GM23338 (cell line): ENCODE results near the gene MOK. TPM values are rescaled to one million over a fixed set of nuclear protein-coding genes. Genes with fewer than 3 reads are reported as not detected.

ENCODE experiments used
- ATAC-seq: fragments of 200-7000 bp; cut with Tn5 transposase; 3 replicates; pipeline ENCODE4 v1.9.1; 2020
- DNase-seq: peaks from one replicate; pipeline ENCODE4 v3.0.0-alpha.2; 2015; ENCODE audit warnings: low spot score
- H2AFZ ChIP-seq: fragments of 200-600 bp; sonication (generic); 2 replicates; pipeline ENCODE4 v1.8.0; 2016; ENCODE audit warnings: antibody characterized with exemption, mild to moderate bottlenecking, moderate library complexity
- H3F3A ChIP-seq: fragments of 200-600 bp; sonication (generic); replicated peaks from 2 replicates; pipeline ENCODE4 v1.8.0; 2017; ENCODE audit warnings: antibody characterized with exemption, mixed run types, low read depth
- H3K27ac ChIP-seq: fragments of 200-600 bp; sonication (generic); 2 replicates; pipeline ENCODE4 v1.6.1; 2016; ENCODE audit warnings: low read depth
- H3K27me3 ChIP-seq: fragments of 200-600 bp; sonication (generic); 2 replicates; pipeline ENCODE4 v1.8.0; 2016; ENCODE audit warnings: mild to moderate bottlenecking, mixed run types, moderate library complexity; ENCODE audit not compliant: insufficient read depth
- H3K36me3 ChIP-seq: fragments of 200-600 bp; sonication (generic); 2 replicates; pipeline ENCODE4 v1.8.0; 2016; ENCODE audit warnings: mild to moderate bottlenecking; ENCODE audit not compliant: insufficient read depth
- H3K4me1 ChIP-seq: fragments of 200-600 bp; sonication (generic); 2 replicates; pipeline ENCODE4 v1.8.0; 2016; ENCODE audit warnings: mild to moderate bottlenecking, moderate library complexity; ENCODE audit not compliant: insufficient read depth
- H3K4me2 ChIP-seq: fragments of 200-600 bp; sonication (generic); 2 replicates; pipeline ENCODE4 v1.7.1; 2017; ENCODE audit warnings: mixed run types
- H3K4me3 ChIP-seq: fragments of 200-600 bp; sonication (generic); 2 replicates; pipeline ENCODE4 v1.6.1; 2016; ENCODE audit warnings: mixed run types
- H3K79me2 ChIP-seq: fragments of 200-600 bp; sonication (generic); replicated peaks from 2 replicates; pipeline ENCODE4 v1.8.0; 2017; ENCODE audit warnings: mild to moderate bottlenecking; ENCODE audit not compliant: insufficient read depth
- H3K9me2 ChIP-seq: fragments of 200-600 bp; sonication (generic); 2 replicates; pipeline ENCODE4 v1.8.0; 2017; ENCODE audit not compliant: insufficient read depth
- H4K20me1 ChIP-seq: fragments of 200-600 bp; sonication (generic); replicated peaks from 2 replicates; pipeline ENCODE4 v1.8.0; 2017; ENCODE audit warnings: mild to moderate bottlenecking; ENCODE audit not compliant: insufficient read depth
- H3K27ac Mint-ChIP-seq: 2 replicates; pipeline ENCODE4 v1.8.0; 2020; ENCODE audit warnings: inconsistent platforms, mild to moderate bottlenecking, moderate library complexity, mixed read lengths
- H3K27me3 Mint-ChIP-seq: 3 replicates; pipeline ENCODE4 v1.8.0; 2022; ENCODE audit warnings: low read depth, mild to moderate bottlenecking, moderate library complexity, mixed read lengths, inconsistent platforms; ENCODE audit not compliant: insufficient read depth, poor library complexity
- H3K36me3 Mint-ChIP-seq: 3 replicates; pipeline ENCODE4 v1.8.0; 2021; ENCODE audit warnings: low read depth, mild to moderate bottlenecking, inconsistent platforms, moderate library complexity, mixed read lengths
- H3K4me1 Mint-ChIP-seq: 3 replicates; pipeline ENCODE4 v1.8.0; 2020; ENCODE audit warnings: mild to moderate bottlenecking, inconsistent platforms, mixed read lengths
- H3K4me3 Mint-ChIP-seq: 3 replicates; pipeline ENCODE4 v1.8.0; 2021; ENCODE audit warnings: moderate library complexity, mild to moderate bottlenecking, inconsistent platforms, mixed read lengths
- H3K9me3 Mint-ChIP-seq: 3 replicates; pipeline ENCODE4 v1.8.0; 2020; ENCODE audit warnings: moderate library complexity, mild to moderate bottlenecking, inconsistent platforms, mixed read lengths
- CREB1 ChIP-seq: fragments of 250-450 bp; sonication (Bioruptor Pico); IDR thresholded peaks from 2 replicates; pipeline ENCODE4 v1.5.0; 2020; ENCODE audit warnings: low read depth, mild to moderate bottlenecking, moderate library complexity
- CTCF ChIP-seq, 2 experiments: fragments of 200-600 bp in 1 of 2; sonication (generic) in 1 of 2; conservative IDR thresholded peaks; 2 replicates each; pipeline versions ENCODE4 v1.5.1 to v1.6.1; 2016 to 2017; ENCODE audit warnings: antibody characterized with exemption in 2 of 2, low read depth in 2 of 2, mild to moderate bottlenecking in 2 of 2, moderate library complexity in 1 of 2
- ETS1 ChIP-seq: IDR thresholded peaks from 2 replicates; pipeline ENCODE4 v1.6.1; 2016; ENCODE audit warnings: antibody characterized with exemption
- EZH2 ChIP-seq: fragments of 200-600 bp; sonication (generic); IDR thresholded peaks from one replicate; pipeline ENCODE4 v1.8.0; 2017; ENCODE audit warnings: antibody characterized with exemption, mild to moderate bottlenecking, low read depth; ENCODE audit not compliant: unreplicated experiment
- EZH2phosphoT487 ChIP-seq: fragments of 200-600 bp; sonication (generic); IDR thresholded peaks from one replicate; pipeline ENCODE4 v1.8.1; 2018; ENCODE audit warnings: antibody characterized with exemption; ENCODE audit not compliant: unreplicated experiment
- NANOG ChIP-seq: IDR thresholded peaks from 2 replicates; pipeline ENCODE4 v1.6.1; 2016; ENCODE audit warnings: antibody characterized with exemption, borderline replicate concordance
- POLR2AphosphoS5 ChIP-seq: IDR thresholded peaks from 2 replicates; pipeline ENCODE4 v1.6.1; 2016; ENCODE audit warnings: antibody characterized with exemption, low read depth
- REST ChIP-seq: IDR thresholded peaks from one replicate; pipeline ENCODE4 v1.6.1; 2018; ENCODE audit warnings: antibody characterized with exemption; ENCODE audit not compliant: unreplicated experiment
- STAT1 ChIP-seq: IDR thresholded peaks from one replicate; pipeline ENCODE4 v1.6.1; 2016; ENCODE audit warnings: antibody characterized with exemption; ENCODE audit not compliant: unreplicated experiment
- ZNF114 ChIP-seq: fragments of 250-450 bp; sonication (Bioruptor Pico); IDR thresholded peaks from 2 replicates; pipeline ENCODE4 v1.5.0; 2020; ENCODE audit warnings: mild to moderate bottlenecking, moderate library complexity
- ZNF331 ChIP-seq: fragments of 250-450 bp; sonication (Bioruptor Pico); IDR thresholded peaks from 2 replicates; pipeline ENCODE4 v1.5.0; 2020; ENCODE audit warnings: low read depth, mild to moderate bottlenecking, moderate library complexity
- ZNF462 ChIP-seq: fragments of 250-450 bp; sonication (Bioruptor Pico); IDR thresholded peaks from 2 replicates; pipeline ENCODE4 v1.5.0; 2020; ENCODE audit warnings: mild to moderate bottlenecking, moderate library complexity
- polyA plus RNA-seq: library from polyadenylated mRNA; unstranded; fragments of >200 nt; fragmentation: Nextera tagmentation; extraction: Ambion mirVana; gene quantifications from 2 replicates; pipeline ENCODE4 v1.2.1, GENCODE V29; 2016
- total RNA-seq: library from RNA; depleted of rRNA; stranded (reverse); fragments of >200 nt; shearing (Covaris generic); gene quantifications from 2 replicates; pipeline ENCODE4 v1.2.3, GENCODE V29; 2014

Gene MOK
- total and polyA plus RNA-seq, 2 experiments from 2014 or later = 3.1 TPM

GRCh38 chr14:102314242-102315011, 9.5 kb upstream of the MOK start:
- Histone ChIP-seq H3K9me2 (no peaks in the 10 kb centered on the region), H2AFZ (peak overlapping the region; percentile 80; the same call in 1 of the 2 replicates), H3F3A (peaks cover 17% of the 10 kb centered on the region), H3K27me3 (peaks cover 29% of the 10 kb centered on the region), H3K4me1 (peaks cover 22% of the 10 kb centered on the region), H3K27ac (no peak overlapping the region), H3K79me2 (no peaks in the 10 kb centered on the region), H3K4me2 (peak overlapping the region; percentile 76), H3K36me3 (no peaks in the 10 kb centered on the region), H3K4me3 (peak overlapping the region; percentile 85), H4K20me1 (no peaks in the 10 kb centered on the region)
- ATAC-seq = peak; percentile 64
- Mint-ChIP-seq H3K27me3 (peaks cover 40% of the 10 kb centered on the region), H3K36me3 (no peaks in the 10 kb centered on the region; the same call in 2 of the 3 replicates), H3K4me3 (peak overlapping the region; percentile 75), H3K4me1 (peaks cover 22% of the 10 kb centered on the region), H3K27ac (no peak overlapping the region), H3K9me3 (0 out of 3 replicates have a peak, but pooled peaks cover 5% of the 10 kb centered on the region)
- TF ChIP-seq EZH2 (no peak), ETS1 (no peak), ZNF114 (CRISPR knock-in tag) (no peak), ZNF462 (CRISPR knock-in tag) (no peak), REST (no peak), EZH2phosphoT487 (no peak), CREB1 (CRISPR knock-in tag) (peak; percentile 71), STAT1 (no peak), NANOG (no peak), ZNF331 (CRISPR knock-in tag) (no peak), CTCF (conservative IDR thresholded peaks at IDR 0.05; ENCODE audit: low read depth in 2 of 2) (peak; percentile 92 to 99), POLR2AphosphoS5 (peak; percentile 40; the same call in 1 of the 2 replicates)
- peak; percentile 84 for DNase-seq
